Ureter (tissue), 1 donor: ENCODE results near the gene ASB1. TPM values are rescaled to one million over a fixed set of nuclear protein-coding genes. Genes with fewer than 3 reads are reported as not detected.

ENCODE experiments used
- DNase-seq: peaks from one replicate; pipeline ENCODE4 v3.0.0-alpha.2; 2020; ENCODE audit warnings: low spot score
- total RNA-seq: library from RNA; stranded (reverse); gene quantifications from one replicate; pipeline ENCODE4 v1.2.4, GENCODE V29; 2023
- donor health status: DM: yes; HTN: yes; CAD: no.

ASB1 gene
- total RNA-seq, 1 donor from 2014 or later, result 26.2 TPM

DNA sequence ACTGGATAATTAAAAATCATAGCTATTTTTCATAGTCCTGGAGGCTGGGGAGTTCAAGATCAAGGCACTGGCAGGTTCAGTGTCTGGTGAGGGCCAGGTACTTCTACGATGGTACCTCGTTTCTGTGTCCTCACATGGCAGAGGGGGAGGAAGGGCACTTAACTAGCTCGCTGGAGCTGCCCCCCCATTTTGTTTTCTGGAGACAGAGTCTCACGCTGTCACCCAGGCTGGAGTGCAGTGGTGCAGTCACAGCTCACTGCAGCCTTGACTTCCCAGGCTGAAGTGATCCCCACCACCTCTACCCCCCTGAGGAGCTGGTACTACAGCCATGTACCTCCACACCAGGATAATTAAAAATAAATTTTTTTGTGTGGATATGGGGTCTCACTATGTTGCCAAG lies 40.3 kb downstream of the ASB1 start:
- DNase-seq, result no peak

DNA sequence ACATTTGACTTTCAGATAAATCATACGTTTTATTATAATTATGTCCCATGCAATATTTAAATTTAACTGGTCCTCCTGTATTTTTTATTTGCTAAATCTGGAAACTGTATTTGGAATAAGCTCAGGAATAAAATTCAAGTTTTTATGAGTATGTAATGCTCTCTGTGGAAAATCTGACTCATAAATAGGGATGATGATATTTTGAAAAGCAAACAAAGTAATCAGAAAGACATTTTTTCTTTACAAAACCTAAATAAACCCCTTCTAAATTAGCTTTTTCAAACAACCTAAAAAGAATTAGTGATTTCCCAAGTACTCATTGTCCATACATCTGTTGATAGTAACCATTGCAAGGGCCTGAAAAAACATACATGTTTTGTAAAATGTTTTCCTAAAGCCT lies 41.1 kb downstream of the ASB1 start:
- DNase-seq, result no peak

DNA sequence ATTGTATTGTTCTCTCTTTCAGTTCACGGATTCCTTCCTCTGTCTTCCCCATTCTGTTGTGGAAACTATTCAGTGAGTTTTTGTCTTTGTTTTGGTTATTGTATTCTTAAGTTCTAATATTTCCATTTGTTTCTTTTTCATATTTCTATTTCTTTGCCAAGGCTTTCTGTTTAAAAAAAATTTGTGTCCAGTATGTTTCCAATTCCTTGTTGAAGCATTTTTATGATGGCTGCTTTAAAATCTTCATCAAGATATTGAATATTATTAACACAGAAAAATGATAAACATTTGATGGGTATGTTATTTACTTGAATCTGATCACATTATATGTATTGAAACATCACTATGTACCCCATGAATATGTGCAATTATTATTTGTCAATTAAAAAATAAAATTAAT lies 42.4 kb downstream of the ASB1 start:
- no peak for DNase-seq

DNA sequence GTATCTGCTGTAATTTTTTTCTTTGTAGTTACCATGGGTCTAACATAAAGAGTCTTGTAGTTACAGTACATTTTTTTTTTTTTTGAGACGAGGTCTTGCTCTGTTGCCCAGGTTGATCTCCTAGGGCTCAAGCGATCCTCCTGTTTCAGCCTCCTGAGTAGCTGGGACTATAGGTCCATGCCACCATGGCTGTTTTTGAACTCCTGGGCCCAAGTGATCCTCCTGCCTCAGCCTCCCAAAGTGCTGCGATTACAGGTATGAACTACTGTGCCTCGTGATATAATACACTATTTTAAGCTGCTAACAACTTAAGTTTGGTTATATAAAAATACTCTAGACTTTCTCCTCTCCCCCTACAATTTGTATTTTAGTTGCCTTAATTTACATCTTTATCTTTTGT lies 46.3 kb downstream of the ASB1 start:
- DNase-seq, result no peak

DNA sequence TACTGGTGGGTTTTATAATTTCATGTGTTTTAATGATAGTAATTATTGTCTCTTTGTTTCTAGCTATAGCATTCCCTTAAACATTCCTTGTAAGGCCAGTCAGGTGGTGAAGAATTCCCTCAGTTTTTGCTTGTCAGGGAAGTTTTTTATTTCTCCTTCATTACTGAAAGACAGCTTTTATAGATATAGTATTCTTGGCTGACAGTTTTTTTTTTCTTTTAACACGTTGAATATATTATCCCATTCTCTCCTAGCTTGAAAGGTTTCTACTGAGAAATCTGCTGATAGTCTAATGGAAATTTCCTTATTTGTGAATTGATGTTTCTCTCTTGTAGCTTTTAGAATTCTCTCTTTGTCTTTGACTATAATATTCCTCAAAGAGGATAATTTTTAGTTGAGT lies 46.8 kb downstream of the ASB1 start:
- DNase-seq, result no peak

DNA sequence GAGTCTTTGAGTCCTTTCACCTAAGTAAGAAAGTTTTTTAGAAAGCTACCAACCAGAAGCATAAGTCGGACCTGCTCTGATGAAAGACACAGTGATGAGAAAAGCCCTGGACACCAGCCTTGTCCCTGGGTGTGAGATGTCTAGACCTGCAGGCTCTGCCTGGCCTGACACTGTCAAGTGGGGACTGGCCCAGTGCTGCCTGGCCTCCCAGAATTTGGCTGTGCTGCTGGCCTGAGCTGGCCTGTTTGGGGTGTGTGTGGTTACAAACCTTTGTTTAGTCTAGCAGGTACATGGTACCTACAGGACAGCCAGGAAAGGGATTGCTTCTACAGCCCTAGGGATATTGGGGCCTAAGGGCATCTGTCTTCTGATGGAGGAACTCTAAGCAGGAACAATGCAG lies 48.3 kb downstream of the ASB1 start:
- peak; percentile 2 for DNase-seq

DNA sequence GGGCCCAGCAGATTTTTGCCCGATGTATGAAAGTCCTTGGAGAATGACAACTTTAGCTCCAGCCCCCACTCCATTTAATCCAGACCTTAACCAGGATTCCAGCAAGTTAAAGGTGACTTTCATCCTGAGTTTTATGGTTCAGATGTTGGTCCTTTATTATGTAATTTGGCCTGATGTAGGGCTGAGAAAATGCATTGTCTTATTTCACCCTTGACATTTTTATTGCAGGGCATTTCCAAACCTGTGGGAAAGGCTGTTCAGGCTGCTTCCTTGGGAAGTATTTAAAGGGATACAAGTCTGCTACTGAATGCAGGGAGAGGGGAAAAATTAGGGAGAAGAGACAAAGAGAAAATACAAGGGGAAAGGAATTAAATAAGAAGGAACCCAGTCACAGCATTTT lies 48.8 kb downstream of the ASB1 start:
- DNase-seq, result peak; percentile 6

DNA sequence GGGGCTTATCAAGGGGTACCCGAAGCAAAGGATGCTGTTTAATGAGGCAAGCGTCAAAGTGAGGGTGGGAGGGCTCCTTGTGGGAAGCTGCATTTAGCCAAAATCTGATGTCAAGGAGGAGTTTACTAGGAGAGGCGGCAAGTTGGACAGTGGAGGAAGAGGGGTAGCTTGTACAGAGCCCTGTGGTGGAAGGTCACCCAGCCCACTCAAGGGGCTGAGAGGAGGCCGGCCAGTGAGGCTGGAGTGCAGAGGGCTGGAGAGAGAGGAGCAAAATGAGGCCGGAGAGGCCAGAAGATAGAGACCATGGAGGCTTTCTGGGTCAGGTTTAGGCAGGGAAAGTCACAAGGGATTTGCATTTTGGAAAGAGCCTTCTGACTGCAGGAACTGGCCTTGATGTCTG lies 49.5 kb downstream of the ASB1 start:
- peak; percentile 28 for DNase-seq

DNA sequence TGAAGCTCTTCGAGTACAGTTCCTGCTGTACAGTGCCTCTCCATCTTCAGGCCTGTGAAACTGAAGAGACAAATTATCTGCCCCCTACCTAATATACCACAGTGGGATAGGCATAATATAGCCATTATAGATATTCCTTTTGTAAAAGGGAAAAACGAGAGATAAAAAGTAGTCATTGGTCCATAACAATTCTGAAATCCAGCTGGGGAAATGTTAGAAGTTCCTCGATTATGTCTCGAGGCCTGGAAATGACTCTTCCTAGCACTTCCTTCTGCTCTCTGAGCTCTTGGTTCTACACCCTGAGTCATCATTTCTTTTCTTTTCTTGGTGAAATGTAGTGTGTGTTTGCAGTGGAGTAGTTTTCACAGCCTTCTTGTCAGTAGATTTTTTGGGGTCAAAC lies 51.5 kb downstream of the ASB1 start:
- DNase-seq, result no peak

DNA sequence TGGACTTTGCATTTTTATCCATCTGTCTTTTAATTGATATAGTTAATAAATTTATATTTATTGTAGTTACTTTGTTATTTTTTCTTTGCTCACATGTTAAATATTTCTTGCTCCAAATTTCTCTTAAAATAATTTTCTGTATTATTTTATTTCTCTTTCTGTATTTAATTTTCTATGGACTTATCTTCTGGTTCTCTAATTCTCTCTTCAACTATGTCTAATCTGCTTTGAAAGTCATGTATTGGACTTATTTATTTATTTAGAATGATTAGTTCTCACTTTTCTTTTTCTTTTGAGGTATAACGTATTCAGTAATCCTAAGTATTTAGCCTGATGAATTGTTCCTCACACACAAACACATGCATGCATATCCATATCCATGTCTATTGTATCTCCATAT lies 53.1 kb downstream of the ASB1 start:
- DNase-seq, result no peak

DNA sequence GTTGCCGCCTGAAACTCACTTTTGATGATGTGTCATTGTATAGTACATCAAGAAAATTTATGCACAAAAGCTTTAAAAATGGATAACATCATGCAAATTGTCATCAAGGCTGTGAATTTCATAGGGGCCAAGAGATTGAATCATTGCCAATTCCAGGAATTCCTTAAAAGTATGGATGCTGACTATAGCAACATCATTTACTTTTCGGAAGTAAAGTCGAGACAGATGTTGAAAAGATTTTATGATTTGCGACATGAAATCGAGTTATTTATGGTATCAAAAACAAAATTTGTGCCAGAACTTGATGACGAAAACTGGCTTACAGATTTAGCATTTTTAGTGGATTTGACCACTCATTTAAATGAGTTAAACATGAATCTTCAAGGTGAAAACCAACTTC lies 56.3 kb downstream of the ASB1 start:
- DNase-seq, result no peak

DNA sequence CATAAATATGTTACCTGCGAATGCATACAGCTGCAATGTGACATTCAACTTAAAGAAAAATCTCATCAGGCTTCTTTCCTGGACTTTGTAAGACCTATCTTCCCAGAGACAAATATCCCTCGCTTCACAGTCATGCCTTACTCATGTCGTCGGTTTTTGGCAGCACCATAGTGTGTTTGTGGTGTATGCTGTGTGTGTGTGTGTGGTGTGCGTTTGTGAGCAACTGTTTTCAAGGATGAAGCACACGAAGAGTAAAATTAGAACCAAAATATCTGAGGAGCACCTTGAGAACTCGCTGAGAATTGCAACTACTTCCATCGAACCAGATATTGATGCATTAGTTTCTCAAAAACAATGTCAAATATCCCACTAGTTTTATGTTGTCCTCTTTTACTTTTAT lies 56.9 kb downstream of the ASB1 start:
- no peak for DNase-seq

DNA sequence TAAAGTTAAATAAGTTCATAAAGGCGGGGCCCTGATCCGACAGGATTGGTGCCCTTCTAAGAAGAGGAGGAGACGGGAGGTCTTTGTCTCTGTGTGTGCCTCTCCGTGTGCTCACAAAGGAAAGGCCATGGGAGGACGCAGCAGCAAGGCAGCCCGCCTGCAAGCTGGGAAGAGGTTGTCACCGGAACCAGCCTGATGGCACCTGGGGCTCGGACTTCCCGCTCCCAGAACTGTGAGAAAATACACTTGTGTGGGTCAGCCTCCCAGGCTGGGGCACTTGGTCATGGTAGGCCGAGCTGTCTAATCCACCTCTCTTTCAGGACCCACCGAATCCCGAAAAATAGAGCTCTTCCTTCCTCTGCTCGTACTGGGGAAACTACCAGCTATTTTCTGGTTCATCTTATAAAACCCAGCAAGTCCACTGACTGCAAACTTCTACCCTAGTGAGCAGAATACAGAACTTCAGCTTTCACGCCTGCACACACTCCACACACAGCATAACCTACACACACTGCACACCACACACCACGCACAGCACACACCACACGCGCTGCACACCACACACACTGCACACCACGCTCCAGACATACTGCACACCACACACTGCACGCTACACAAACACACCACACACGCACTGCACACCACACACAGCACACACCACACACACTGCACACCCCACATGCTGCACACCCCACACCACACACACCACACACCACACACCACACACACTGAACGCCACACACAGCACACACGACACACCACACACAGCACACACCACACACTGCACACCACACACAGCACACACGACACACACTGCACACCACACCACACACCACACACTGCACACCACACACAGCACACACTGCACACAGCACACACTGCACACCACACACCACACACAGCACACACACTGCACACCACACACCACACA lies 58.1 kb downstream of the ASB1 start:
- DNase-seq, result peak; percentile 15

DNA sequence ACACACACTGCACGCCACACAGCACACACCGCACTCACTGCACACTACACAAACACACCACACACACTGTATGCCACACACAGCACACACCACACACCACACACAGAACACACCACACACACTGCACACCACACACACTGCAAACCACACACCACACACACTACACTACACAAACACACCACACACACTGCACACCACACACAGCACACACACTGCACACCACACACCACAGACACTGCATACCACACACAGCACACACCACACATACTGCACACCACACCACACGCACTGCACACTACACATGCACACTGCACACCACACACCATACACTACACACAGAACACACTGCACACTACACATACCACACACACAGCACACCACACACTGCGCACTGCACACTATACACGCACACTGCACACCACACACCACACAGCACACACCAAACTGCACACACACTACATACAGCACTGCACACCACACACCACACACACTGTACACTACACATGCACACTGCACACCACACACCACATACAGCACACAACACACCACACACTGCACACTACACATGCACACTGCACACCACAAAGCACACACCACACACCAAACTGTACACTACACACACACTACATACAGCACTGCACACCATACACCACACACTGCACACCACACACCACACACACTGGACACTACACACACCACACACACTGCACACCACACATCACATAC lies 59.6 kb downstream of the ASB1 start:
- no peak for DNase-seq

DNA sequence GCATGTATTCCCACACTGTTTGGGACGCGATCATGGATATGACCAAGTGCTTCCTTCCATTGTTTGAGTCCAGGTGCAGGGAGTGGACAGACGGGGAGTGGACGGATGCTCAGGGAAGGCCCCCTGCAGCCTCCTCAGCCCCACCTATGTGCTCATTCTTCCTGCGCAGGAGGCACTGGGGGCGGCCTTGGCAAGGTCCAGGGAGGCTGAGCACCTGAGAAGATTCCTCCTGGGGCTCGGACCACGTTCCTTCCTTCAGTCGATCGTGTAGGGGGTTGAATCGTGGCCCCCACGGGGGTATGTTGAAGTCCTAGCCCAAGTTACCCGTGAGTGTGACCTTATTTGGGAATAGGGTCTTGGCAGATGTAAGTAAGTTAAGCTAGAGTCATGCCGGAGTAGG lies 60.4 kb downstream of the ASB1 start:
- DNase-seq, result no peak

DNA sequence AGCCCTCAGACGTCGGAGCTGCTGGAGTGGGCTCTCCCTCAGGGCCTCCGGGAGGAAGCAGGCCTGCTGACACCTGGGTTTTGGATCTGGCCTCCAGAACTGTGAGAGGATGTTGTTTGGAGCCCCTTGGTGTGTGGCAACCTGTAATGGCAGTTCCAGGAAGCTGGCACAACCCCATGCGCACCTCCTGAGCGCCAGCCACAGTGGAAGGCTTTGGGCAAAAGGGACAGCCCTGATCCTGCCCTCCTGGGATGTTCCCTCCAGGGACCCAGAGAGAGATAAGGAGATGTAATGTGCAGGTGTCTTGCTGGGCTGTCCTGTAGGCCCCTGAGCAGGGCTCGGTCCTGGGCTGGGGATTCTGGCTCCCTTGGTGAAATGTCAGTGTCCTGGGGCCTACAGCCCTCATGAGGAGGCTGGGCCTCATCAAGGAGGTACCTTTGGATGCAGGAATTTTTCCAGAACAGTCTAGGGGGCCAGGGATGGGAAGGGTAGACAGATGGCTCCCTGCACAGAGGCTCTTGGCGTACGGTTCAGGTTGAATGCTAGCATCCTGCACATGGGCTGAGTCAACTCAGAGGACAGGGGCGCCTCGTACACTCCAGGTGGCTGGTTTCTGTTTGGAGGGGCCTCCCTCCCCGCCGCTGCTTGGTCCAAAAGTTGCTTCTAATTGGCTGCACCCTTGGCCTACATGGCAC lies 61.1 kb downstream of the ASB1 start:
- DNase-seq, result peak; percentile 27

DNA sequence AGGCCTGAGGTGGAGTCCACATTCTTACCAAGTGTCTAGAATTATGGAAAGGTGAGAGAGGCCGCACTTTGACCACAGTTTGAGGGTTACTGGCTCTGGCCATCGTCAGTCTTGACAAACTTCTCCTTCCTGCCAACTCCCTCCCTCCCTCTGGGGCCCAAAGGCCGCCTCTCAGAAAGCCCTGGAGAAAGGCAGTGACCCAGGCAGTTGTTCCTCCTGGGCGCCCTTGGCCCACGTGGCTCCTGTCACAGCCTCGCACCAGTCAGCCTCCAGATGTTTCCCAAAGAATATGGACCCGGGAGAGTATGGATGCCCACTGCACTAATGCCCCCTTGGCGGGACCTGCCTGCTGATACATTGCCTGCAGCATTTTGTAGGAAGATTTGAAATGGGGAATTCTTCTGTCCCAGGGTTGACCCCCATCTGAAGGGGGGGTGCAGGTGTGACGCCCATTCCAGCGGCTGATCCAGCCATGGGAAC lies 61.7 kb downstream of the ASB1 start:
- no peak for DNase-seq

DNA sequence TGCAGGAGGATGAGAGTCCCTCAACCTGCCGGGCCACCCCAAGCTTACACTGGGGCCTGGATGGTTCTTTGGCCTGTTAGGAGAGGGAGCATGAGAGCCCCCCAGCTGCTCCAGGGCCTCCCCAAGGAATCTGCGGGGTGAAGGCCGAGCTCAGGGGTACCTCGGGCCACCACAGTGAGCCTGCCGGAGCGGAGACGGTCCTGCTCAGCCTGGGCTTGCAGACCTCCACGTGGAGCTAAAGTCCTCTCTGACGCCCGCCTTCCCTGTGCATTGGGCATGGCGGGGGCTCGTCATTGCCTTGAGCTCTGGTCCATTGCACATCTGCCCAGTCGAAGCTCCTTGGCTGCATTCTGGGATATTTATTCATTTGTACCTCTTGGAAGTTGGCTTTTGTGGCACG lies 62.7 kb downstream of the ASB1 start:
- peak; percentile 27 for DNase-seq

DNA sequence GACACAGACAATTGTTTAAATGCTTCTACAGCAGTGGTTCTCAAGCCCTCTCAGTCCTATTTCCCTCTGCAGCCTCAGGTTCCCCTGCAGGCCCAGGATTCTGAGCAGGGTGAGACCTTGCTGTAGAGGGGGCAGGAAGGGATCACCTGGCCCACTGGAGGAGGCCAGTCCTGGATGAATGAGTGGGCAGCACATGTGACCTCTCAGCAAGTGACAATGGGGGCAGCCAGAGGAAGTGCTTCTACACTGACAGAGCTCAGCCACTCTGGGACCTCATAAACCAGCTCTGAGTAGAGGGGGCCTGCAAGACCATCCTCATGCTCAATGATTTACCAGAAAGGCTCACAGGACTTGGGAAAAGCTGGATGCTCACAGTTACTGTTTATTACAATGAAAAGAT lies 63.2 kb downstream of the ASB1 start:
- no peak for DNase-seq

DNA sequence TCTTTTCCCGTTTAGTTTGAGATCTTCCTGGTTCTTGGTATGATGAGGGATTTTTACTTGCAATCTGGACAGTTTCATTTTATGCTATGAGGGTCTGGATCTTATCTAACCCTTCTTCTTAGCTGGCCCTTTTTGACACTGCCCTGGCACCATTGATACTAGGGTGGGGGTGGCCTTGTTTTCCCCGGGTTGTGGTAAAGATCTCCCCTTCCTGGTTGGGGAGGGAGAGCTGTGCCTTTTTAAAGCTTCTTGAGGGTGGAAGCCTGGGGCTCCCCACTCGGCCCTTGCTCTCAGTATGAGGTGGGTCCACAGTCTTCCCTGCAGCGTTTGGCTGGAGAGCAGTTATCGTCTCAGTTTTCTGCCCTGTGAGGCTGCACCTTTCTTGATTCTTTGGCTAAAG lies 66.1 kb downstream of the ASB1 start:
- no peak for DNase-seq

DNA sequence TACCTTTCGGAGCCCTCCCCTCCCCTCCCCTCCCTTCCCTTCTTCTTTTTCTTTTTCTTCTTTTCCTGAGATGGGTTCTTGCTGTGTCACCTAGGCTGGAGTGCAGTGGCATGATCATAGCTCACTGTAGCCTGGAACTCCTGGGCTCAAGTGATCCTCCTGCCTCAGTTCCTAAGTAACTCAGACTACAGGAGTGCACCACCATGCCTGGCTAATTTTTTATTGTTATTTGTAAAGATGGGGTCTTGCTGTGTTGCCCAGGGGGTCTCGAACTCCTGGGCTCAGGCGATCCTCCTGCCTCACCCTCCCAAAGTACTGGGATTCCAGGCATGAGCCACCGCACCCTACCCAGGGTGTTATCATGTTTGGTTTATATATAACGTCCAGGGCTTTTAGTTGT lies 66.7 kb downstream of the ASB1 start:
- no peak for DNase-seq

DNA sequence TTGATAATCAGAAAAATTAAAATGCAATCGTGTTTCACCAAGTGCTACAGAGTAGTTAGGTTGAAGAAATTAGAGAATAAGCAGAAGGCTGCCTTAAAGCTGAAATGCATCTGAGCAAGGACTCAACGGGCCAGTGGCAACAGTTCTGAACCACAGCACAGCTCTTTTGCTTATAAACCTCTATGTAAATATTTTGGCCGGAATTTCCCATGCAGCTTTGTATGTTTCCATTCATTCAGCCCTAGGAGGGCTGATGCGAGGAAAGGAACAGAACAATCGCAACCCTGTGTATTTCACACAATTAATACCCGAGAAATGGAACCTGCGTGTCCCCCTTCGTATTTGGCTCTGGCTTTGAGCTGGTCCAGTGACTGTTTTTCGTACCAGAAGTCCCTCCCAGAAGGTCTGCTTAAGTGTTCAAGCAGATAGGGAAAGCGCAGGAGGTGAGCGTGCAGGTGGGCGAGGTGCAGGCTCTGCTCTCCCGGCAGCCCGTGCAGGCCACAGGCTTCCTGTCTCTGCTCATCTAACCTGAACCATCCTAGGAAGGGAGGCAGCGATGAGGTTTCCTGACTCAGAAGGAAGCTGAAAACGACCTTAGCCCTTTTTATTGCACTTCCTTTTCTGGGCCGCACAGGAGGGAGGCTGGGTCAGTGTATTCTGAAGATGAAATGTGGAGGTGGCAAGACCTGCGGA lies 67.3 kb downstream of the ASB1 start:
- no peak for DNase-seq
